GM23338 (cell line): ENCODE data around the gene PPP4R1. TPM values are rescaled to one million over a fixed set of nuclear protein-coding genes. Genes with fewer than 3 reads are reported as not detected.

Experiments
- ATAC-seq: fragments of 200-7000 bp; cut with Tn5 transposase; 3 replicates; pipeline ENCODE4 v1.9.1; 2020
- DNase-seq: peaks from one replicate; pipeline ENCODE4 v3.0.0-alpha.2; 2015; ENCODE audit warnings: low spot score
- H2AFZ ChIP-seq: fragments of 200-600 bp; sonication (generic); 2 replicates; pipeline ENCODE4 v1.8.0; 2016; ENCODE audit warnings: antibody characterized with exemption, mild to moderate bottlenecking, moderate library complexity
- H3F3A ChIP-seq: fragments of 200-600 bp; sonication (generic); replicated peaks from 2 replicates; pipeline ENCODE4 v1.8.0; 2017; ENCODE audit warnings: antibody characterized with exemption, mixed run types, low read depth
- H3K27ac ChIP-seq: fragments of 200-600 bp; sonication (generic); 2 replicates; pipeline ENCODE4 v1.6.1; 2016; ENCODE audit warnings: low read depth
- H3K27me3 ChIP-seq: fragments of 200-600 bp; sonication (generic); 2 replicates; pipeline ENCODE4 v1.8.0; 2016; ENCODE audit warnings: mild to moderate bottlenecking, mixed run types, moderate library complexity; ENCODE audit not compliant: insufficient read depth
- H3K36me3 ChIP-seq: fragments of 200-600 bp; sonication (generic); 2 replicates; pipeline ENCODE4 v1.8.0; 2016; ENCODE audit warnings: mild to moderate bottlenecking; ENCODE audit not compliant: insufficient read depth
- H3K4me1 ChIP-seq: fragments of 200-600 bp; sonication (generic); 2 replicates; pipeline ENCODE4 v1.8.0; 2016; ENCODE audit warnings: mild to moderate bottlenecking, moderate library complexity; ENCODE audit not compliant: insufficient read depth
- H3K4me2 ChIP-seq: fragments of 200-600 bp; sonication (generic); 2 replicates; pipeline ENCODE4 v1.7.1; 2017; ENCODE audit warnings: mixed run types
- H3K4me3 ChIP-seq: fragments of 200-600 bp; sonication (generic); 2 replicates; pipeline ENCODE4 v1.6.1; 2016; ENCODE audit warnings: mixed run types
- H3K79me2 ChIP-seq: fragments of 200-600 bp; sonication (generic); replicated peaks from 2 replicates; pipeline ENCODE4 v1.8.0; 2017; ENCODE audit warnings: mild to moderate bottlenecking; ENCODE audit not compliant: insufficient read depth
- H3K9me2 ChIP-seq: fragments of 200-600 bp; sonication (generic); 2 replicates; pipeline ENCODE4 v1.8.0; 2017; ENCODE audit not compliant: insufficient read depth
- H4K20me1 ChIP-seq: fragments of 200-600 bp; sonication (generic); replicated peaks from 2 replicates; pipeline ENCODE4 v1.8.0; 2017; ENCODE audit warnings: mild to moderate bottlenecking; ENCODE audit not compliant: insufficient read depth
- H3K27ac Mint-ChIP-seq: 2 replicates; pipeline ENCODE4 v1.8.0; 2020; ENCODE audit warnings: inconsistent platforms, mild to moderate bottlenecking, moderate library complexity, mixed read lengths
- H3K27me3 Mint-ChIP-seq: 3 replicates; pipeline ENCODE4 v1.8.0; 2022; ENCODE audit warnings: low read depth, mild to moderate bottlenecking, moderate library complexity, mixed read lengths, inconsistent platforms; ENCODE audit not compliant: insufficient read depth, poor library complexity
- H3K36me3 Mint-ChIP-seq: 3 replicates; pipeline ENCODE4 v1.8.0; 2021; ENCODE audit warnings: low read depth, mild to moderate bottlenecking, inconsistent platforms, moderate library complexity, mixed read lengths
- H3K4me1 Mint-ChIP-seq: 3 replicates; pipeline ENCODE4 v1.8.0; 2020; ENCODE audit warnings: mild to moderate bottlenecking, inconsistent platforms, mixed read lengths
- H3K4me3 Mint-ChIP-seq: 3 replicates; pipeline ENCODE4 v1.8.0; 2021; ENCODE audit warnings: moderate library complexity, mild to moderate bottlenecking, inconsistent platforms, mixed read lengths
- H3K9me3 Mint-ChIP-seq: 3 replicates; pipeline ENCODE4 v1.8.0; 2020; ENCODE audit warnings: moderate library complexity, mild to moderate bottlenecking, inconsistent platforms, mixed read lengths
- CREB1 ChIP-seq: fragments of 250-450 bp; sonication (Bioruptor Pico); IDR thresholded peaks from 2 replicates; pipeline ENCODE4 v1.5.0; 2020; ENCODE audit warnings: low read depth, mild to moderate bottlenecking, moderate library complexity
- ETS1 ChIP-seq: IDR thresholded peaks from 2 replicates; pipeline ENCODE4 v1.6.1; 2016; ENCODE audit warnings: antibody characterized with exemption
- EZH2 ChIP-seq: fragments of 200-600 bp; sonication (generic); IDR thresholded peaks from one replicate; pipeline ENCODE4 v1.8.0; 2017; ENCODE audit warnings: antibody characterized with exemption, mild to moderate bottlenecking, low read depth; ENCODE audit not compliant: unreplicated experiment
- EZH2phosphoT487 ChIP-seq: fragments of 200-600 bp; sonication (generic); IDR thresholded peaks from one replicate; pipeline ENCODE4 v1.8.1; 2018; ENCODE audit warnings: antibody characterized with exemption; ENCODE audit not compliant: unreplicated experiment
- JUNB ChIP-seq: IDR thresholded peaks from one replicate; pipeline ENCODE4 v1.6.1; 2016; ENCODE audit warnings: antibody characterized with exemption; ENCODE audit not compliant: unreplicated experiment
- POLR2AphosphoS5 ChIP-seq: IDR thresholded peaks from 2 replicates; pipeline ENCODE4 v1.6.1; 2016; ENCODE audit warnings: antibody characterized with exemption, low read depth
- REST ChIP-seq: IDR thresholded peaks from one replicate; pipeline ENCODE4 v1.6.1; 2018; ENCODE audit warnings: antibody characterized with exemption; ENCODE audit not compliant: unreplicated experiment
- ZNF114 ChIP-seq: fragments of 250-450 bp; sonication (Bioruptor Pico); IDR thresholded peaks from 2 replicates; pipeline ENCODE4 v1.5.0; 2020; ENCODE audit warnings: mild to moderate bottlenecking, moderate library complexity
- ZNF331 ChIP-seq: fragments of 250-450 bp; sonication (Bioruptor Pico); IDR thresholded peaks from 2 replicates; pipeline ENCODE4 v1.5.0; 2020; ENCODE audit warnings: low read depth, mild to moderate bottlenecking, moderate library complexity
- ZNF462 ChIP-seq: fragments of 250-450 bp; sonication (Bioruptor Pico); IDR thresholded peaks from 2 replicates; pipeline ENCODE4 v1.5.0; 2020; ENCODE audit warnings: mild to moderate bottlenecking, moderate library complexity
- polyA plus RNA-seq: library from polyadenylated mRNA; unstranded; fragments of >200 nt; fragmentation: Nextera tagmentation; extraction: Ambion mirVana; gene quantifications from 2 replicates; pipeline ENCODE4 v1.2.1, GENCODE V29; 2016
- total RNA-seq: library from RNA; depleted of rRNA; stranded (reverse); fragments of >200 nt; shearing (Covaris generic); gene quantifications from 2 replicates; pipeline ENCODE4 v1.2.3, GENCODE V29; 2014
- TF ChIP-seq, protein P1 (sequence below), 2 experiments: fragments of 200-600 bp in 1 of 2; sonication (generic) in 1 of 2; conservative IDR thresholded peaks; 2 replicates each; pipeline versions ENCODE4 v1.5.1 to v1.6.1; 2016 to 2017; ENCODE audit warnings: antibody characterized with exemption in 2 of 2, low read depth in 2 of 2, mild to moderate bottlenecking in 2 of 2, moderate library complexity in 1 of 2

Gene PPP4R1
- total and polyA plus RNA-seq, 2 experiments from 2014 or later: 18.1 to 79.4 TPM

DNA sequence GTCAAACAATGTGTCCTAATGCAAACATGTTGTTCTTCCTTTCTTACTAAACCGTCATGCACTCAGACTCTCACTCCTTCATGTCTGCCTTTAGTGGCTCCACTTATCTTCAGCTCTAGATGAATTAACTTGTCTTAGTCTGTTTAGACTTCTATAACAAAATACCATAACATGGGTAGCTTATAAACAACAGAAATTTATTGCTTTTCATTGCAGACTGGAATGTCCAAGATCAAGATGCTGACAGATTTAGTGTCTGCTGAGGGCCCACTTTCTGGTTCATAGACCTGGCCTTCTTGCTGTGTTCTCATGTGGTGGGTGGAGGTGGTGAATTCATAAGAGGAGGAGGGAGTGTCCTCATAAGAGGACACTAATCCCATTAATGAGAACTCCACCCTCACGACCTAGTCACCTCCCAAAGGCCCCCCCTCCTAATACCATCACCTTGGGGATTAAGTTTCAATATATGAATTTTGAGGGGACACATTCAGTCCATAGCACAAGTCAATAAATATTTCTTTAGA is 106.7 kb downstream of the PPP4R1 start:
- H3K9me2 ChIP-seq: no peaks in the 10 kb centered on the region
- ATAC-seq: no peak
- Mint-ChIP-seq H3K27me3 (peaks cover 2% of the 10 kb centered on the region), H3K36me3 (peaks cover 11% of the 10 kb centered on the region), H3K4me3 (no peak overlapping the region), H3K27ac (no peak overlapping the region; the same call in 1 of the 2 replicates), H3K9me3 (peaks cover 10% of the 10 kb centered on the region), H3K4me1 (peaks cover 8% of the 10 kb centered on the region; the same call in 2 of the 3 replicates)
- H3K27ac ChIP-seq: no peak overlapping the region
- H3K4me1 ChIP-seq: no peaks in the 10 kb centered on the region
- H4K20me1 ChIP-seq: no peaks in the 10 kb centered on the region
- TF ChIP-seq ETS1 (no peak), ZNF114 (no peak), REST (no peak), EZH2phosphoT487 (no peak), CREB1 (CRISPR knock-in tag) (no peak), JUNB (no peak), POLR2AphosphoS5 (no peak), ZNF331 (CRISPR knock-in tag) (no peak), EZH2 (no peak), ZNF462 (CRISPR knock-in tag) (no peak)
- TF ChIP-seq, protein P1, sequence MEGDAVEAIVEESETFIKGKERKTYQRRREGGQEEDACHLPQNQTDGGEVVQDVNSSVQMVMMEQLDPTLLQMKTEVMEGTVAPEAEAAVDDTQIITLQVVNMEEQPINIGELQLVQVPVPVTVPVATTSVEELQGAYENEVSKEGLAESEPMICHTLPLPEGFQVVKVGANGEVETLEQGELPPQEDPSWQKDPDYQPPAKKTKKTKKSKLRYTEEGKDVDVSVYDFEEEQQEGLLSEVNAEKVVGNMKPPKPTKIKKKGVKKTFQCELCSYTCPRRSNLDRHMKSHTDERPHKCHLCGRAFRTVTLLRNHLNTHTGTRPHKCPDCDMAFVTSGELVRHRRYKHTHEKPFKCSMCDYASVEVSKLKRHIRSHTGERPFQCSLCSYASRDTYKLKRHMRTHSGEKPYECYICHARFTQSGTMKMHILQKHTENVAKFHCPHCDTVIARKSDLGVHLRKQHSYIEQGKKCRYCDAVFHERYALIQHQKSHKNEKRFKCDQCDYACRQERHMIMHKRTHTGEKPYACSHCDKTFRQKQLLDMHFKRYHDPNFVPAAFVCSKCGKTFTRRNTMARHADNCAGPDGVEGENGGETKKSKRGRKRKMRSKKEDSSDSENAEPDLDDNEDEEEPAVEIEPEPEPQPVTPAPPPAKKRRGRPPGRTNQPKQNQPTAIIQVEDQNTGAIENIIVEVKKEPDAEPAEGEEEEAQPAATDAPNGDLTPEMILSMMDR (conservative IDR thresholded peaks at IDR 0.05; ENCODE audit: low read depth in 2 of 2): no peak
- H3K4me2 ChIP-seq: no peak overlapping the region
- no peaks in the 10 kb centered on the region for H3F3A ChIP-seq
- no peak overlapping the region for H3K4me3 ChIP-seq
- no peaks in the 10 kb centered on the region for H3K36me3 ChIP-seq
- DNase-seq: no peak
- no peaks in the 10 kb centered on the region for H3K27me3 ChIP-seq
- H3K79me2 ChIP-seq: peaks cover 87% of the 10 kb centered on the region
- H2AFZ ChIP-seq: no peak overlapping the region
